HG03521 (cell line): ENCODE results near the gene CA7.
"Not testable (repeated sequence)": the region's sequence is repeated elsewhere in the genome, so short reads cannot be mapped to it uniquely, and the experiment has no call there.

ENCODE experiments used
- ATAC-seq: cut with Tn5 transposase; IDR thresholded peaks from one replicate; pipeline ENCODE4 v1.9.1; 2021; ENCODE audit warnings: mild to moderate bottlenecking, moderate library complexity; ENCODE audit not compliant: unreplicated experiment

CA7 gene

DNA sequence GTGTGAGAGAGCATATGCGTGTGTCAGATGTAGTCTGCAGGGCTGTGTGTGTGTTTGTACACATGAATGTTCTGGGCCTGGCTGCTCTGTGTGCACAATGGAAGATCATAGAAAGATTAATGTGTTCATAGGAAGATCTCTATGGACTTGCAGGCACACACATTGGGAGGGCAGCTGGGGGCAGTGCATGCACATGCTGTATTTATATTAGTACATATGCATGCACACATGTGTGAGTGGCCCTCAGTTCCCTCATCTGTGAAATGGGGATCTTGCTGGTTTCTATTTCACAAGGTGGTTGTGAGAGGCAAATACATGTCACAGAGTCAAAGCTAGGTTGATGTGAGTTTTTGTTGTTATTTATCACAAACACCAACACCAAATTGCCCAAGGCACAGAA lies 2.1 kb downstream of the CA7 start:
- no peak for ATAC-seq

DNA sequence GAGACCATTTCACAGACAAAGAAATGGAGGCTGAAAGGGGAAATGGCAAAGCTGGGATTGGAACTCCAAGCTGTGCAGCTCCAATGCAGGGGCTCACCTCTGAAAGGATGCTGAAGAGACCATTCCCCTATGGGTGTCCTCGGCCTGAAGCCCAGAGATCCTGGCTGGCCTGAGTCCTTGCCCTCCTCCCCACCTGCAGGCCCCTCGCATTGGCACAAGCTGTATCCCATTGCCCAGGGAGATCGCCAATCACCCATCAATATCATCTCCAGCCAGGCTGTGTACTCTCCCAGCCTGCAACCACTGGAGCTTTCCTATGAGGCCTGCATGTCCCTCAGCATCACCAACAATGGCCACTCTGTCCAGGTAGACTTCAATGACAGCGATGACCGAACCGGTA lies 2.6 kb downstream of the CA7 start:
- ATAC-seq, result no peak

DNA sequence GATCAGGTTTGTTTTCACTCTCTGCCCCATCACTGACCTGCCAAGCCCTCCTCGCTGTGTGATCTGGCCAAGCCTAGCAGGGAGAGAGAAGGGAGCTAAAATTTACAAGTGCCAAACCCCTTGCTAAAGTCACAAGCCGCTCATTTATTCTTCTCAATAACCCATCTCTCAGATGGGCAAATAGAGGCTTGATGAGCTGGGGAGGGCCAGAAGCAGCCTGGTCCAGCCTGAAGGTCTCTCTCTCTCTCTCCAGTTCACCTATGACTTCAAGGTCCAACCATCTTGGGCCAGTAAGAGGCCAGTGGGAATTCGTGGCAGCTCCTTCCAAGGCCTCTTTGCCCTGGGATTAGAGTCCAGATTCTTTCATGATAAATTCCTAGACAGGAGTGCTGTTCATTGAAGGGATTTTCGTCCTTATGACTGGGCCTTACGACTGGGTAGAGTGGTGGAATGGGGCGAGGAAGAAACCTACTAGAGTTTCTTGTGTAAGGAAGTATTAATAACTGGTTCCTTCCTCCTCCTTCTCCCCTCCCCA lies 3.4 kb downstream of the CA7 start:
- no peak for ATAC-seq

DNA sequence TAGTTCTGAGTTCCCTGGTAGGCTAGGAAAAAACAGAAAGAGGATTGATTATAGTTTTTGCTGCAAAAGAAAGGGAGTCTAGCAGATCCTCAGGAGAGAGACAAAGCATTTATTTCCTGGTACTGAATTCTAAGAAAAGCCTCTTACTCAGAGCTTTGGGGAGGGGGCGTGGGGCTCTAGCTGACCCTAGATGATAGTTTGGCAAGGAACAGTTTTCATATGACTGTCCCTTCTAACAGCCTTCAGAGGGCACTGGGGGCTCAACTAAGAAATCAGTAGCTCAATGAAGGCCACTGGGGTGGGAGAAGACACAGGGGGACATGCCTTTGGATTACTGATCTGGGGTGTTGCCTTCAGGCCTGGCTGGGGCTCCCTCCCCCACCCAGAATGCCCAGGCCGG lies 4.0 kb downstream of the CA7 start:
- ATAC-seq, result no peak

DNA sequence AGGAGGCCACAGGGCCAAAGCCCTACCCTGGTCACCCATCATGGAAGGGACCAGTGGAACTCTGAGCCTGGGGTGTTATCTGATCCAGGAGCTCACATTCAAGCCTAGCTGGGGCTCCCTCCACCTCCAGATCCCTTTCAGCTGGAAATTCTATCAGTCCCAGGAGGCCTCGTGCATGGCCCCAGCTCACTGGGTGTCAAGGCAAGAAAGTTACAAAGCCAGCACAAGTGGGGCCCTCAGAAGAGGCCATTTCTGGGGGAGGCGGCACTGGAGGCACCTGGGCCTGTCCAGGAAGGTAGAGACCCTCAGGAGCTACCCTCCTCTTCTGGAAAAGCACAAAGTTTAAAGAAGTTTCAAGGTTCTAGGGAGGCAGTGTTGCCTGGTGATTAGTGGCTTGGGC lies 4.8 kb downstream of the CA7 start:
- no peak for ATAC-seq

DNA sequence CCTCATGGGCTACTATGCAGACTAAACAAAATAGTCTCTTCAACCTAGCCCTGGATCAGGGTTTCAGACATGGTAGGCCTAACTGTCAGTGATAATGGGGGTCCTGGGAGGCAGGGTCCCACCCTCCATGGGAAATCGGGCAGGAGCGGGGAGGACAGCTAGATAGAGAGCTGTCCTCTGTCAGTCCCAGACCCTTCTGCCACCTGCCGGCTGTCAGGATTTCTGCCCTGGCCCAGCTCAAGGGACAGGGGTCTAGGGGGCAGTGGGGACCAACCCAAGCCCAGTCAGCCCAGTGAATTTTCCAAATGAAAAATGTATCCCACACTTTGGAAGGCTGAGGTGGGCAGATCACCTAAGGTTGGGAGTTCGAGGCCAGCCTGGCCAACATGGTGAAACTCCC lies 5.3 kb downstream of the CA7 start:
- ATAC-seq, result no peak

DNA sequence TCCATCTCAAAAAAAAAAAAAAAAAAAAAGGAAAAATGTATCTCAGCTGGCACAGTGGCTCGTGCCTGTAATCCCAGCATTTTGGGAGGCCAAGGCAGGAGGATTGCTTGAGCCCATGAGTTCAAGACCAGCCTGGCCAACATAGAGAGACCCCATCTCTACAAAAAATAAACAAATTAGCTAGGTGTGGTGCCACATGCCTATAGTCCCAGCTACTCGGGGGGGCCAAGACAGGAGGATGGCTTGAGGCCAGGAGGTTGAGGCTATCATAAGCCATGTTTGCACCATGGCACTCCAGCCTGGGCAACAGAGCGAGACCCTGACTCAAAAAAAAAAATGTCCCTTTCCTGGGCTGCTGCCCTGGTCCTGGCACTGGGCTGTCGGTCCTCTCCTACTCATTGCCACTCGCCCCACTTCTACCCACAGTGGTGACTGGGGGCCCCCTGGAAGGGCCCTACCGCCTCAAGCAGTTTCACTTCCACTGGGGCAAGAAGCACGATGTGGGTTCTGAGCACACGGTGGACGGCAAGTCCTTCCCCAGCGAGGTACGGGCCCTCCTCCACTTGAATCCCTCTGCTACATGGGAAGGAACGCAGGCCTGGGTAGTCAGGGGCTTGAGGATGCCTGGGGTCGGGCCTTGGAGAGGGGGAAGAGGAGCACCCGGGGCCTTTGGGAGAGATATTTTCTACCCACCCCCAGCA lies 6.1 kb downstream of the CA7 start:
- ATAC-seq, result no peak

DNA sequence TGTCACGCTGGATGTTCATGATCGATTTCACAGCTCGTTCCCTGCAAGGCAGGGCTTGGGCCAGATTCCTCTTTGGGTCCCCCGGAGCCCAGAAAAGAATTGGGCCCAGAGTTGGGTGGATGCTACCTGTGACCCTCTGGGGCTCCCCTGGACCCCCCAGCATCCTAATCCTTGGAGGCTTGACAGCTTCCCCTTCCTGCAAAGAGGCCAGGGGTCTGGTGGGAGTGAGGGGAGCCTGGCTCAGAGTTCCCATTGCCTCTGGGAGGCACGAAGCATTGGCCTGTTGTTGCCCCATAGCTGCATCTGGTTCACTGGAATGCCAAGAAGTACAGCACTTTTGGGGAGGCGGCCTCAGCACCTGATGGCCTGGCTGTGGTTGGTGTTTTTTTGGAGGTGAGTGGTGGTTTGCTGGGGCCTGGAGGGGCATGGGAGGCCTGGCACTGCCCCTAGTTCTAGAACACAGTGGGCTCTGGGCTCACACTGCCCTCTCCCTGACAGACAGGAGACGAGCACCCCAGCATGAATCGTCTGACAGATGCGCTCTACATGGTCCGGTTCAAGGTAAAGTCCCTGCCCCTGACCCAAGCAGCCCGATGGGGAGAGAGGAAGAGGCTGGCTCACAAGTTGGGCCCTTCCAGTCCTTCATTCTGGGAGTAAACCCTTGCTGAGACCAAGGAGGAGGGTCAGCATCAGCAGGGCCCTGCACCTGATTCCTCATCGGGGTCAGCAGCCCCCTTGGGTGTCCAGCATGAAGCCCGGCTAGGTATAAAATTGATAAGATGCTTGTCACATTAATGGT lies 7.2 kb downstream of the CA7 start:
- ATAC-seq, result no peak

DNA sequence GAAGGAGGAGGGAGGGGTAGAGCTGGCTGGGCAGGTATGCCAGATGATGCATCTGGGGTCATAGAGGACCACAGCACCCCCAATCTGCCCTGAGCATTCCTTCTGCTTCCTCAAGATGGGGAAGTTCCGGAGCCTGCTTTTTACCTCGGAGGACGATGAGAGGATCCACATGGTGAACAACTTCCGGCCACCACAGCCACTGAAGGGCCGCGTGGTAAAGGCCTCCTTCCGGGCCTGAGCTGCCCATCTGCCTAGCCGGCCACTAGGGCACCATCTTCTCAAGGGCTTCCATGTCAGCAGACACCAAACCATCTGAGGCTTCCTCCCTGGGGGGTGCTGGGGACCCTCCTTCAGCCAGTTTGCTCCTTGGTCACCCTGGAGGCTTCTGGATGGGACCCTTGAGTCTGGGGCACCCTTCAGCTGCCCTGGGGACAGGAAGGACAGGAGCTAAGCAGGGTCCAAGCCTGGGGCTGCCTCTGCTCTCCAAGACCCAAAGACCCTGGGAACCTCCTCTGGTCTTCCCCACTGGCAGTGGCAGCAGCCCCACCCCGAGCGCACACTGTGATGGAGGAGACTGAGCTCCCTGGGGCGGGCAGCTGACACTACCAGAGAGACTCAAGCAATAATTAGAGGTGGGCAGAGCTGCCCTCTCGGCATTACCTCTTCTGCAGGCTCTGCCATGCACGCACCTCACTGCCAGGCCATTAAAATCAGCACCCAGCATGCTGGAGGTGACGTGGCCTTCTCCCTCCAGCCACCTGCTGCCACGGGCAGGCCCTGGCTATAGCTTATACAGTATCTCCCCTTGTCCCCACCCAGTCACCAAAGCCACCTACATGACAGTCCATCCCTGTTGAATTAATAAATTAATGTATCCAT lies 9.3 kb downstream of the CA7 start:
- no peak for ATAC-seq

DNA sequence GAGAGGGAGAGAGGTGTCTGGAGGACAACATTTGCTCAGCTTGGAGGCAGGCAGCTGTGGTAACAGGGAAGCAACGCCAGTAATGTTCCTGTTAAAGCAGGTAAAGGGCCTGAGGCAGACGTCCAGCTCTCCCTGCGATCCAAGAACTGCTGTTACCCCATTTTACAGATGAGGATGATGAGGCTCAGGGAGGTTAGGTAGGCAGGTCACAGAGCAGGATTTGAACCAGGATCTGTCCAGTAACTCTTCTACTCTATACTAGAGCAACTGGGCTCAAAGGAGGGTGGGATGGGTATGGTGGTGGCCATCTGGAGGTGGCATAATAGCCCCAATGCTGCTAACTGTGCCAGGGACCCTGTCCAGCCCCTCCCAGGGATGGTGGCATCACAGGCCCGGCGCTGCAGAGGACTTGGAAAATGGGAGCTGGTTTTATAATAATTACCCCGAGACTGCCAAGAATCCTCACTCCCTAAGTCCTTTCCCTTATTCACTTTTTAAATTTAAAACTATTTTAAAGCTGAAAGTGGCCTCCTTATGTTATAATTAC lies 12.0 kb downstream of the CA7 start:
- ATAC-seq, result no peak

DNA sequence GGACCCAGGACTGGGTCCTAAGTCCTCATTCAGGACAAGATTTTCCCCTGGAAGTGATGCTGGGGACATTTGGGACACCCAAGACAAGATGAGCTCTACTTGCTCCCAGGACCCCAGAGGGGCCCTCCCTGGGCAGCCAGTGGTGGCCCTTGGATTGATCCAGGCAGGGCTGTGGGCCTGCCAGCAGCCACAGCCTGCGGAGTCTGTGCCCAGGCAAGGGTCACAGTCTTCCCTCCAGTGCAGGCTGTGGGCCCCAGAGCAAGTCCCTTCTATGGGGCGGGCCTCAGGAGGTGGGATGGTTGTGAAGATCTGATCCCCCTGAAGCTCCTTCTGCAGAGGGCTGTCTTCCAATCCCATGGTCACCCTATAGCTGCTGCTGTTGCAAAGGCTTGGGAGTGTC lies 12.6 kb downstream of the CA7 start:
- ATAC-seq, result no peak

DNA sequence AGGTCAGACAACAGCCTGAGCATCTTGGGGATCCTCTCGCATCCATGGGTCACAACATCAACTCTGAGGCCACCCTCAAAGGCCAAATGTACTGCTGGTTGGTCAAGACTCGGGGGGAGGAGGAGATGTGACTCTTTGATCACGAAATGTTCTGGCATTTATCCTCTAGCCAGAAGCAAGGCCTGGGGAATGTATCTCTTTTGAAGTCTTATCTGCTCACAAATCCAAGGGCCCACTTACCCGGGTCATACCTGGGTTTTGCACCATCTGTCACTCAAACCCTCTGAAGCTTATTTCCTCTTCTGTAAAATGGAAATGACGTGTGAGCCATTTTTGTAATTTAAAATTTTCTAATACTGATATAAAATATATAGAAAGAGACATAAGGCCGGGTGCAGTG lies 13.2 kb downstream of the CA7 start:
- ATAC-seq, result no peak

DNA sequence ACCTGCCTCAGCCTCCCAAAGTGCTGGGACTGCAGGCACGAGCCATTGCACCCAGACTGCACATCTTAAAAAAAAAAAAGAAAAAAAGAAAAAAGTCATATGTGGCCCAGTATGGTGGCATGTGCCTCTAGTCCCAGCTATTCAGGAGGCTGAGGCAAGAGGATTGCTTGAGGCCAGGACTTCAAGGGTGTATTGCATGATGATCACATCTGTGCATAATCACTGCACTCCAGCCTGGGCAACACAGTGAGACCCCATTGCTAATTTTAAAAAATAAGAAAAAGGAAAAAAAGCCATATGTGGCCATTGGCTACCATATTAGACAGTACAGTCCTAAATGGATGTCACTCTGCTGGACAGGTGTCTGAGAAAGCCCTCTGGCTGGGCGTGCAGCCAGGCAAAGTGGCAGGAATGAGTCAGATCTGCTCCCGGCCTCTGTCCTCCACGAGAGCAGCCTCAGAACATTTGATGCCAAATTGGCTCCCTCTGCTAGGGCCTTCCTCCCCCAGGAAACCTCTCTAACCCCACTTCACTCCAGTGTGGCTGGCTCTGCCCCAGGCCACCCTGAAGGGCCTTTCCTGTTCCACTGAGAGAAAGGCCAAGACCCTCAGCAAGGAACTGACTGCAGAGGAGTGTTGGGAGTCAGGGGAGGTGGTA lies 14.7 kb downstream of the CA7 start:
- no peak for ATAC-seq

DNA sequence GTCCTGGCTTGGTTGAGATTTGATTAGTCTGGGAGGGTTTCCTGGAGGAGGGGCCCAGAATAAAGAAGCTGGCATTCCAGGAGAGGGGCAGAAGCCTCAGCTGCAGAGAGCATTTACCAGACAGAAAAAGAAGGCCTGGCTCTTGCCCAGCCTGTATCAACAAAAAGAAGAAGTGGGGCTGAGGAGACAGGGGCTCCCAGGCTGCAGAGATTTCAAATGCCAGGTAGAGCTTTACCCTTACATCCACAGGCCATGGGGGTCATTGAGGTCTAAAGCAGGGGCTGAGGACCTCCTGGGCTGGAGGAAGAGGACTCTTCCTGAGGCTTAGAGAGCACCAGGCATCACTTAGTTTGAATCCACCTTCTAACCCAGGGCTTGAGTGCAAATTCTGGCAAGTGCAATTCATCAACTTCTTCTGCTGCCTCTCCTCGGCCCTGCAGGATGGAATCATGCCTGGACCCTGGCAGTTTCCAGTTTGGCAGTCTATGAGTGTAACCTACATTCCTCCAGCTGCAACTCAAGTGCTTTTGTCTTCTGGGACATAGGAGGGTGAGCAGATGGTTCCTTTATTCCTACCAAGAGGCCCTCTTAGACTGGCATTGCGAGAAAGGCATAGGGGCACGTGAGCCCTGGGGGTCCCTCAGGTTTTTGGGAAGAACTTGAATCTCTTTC lies 15.3 kb downstream of the CA7 start:
- ATAC-seq, result no peak

DNA sequence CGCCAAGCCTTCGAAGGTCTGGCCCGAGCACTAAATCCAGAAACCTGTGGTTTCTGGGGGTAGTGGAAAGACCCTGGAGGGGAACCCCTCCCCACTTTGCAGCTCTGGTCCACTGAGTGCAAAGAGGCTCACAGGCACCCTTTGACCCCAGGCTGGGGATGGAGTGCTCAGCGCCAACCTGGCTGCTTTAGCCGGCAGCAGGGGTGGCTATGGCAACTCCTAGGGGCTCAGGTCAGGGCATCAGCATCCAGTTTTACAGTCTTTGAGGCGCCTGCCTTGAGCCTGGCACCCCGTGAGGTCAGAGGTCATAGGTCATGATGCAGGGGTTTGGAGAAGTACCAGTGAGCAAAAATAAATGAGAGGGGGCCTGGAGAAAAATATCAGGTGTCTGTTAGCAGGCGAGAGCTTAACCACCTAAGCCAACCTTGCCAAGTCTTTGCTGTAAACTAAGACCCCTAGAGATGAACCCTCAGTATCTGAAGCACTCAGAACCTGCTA lies 17.9 kb downstream of the CA7 start:
- ATAC-seq, result no peak

DNA sequence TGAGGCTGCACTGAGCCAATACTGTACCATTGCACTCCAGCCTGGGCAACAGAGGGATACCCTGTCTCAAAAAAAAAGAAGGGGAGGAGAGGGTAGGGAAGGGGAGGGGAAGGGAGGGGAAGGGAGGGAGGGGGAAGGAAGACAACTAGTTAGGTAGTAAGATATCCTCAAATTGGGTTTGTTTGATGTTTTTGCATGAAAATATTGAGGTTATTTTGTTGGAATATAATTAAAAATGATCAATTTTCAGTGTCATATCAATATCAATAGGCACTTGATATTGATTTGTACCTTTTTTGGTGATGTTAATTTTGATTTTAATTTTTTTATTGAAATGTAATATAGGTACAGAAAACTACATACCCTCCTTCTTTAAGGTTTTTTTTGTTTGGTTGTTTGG lies 19.5 kb downstream of the CA7 start:
- ATAC-seq, result no peak

DNA sequence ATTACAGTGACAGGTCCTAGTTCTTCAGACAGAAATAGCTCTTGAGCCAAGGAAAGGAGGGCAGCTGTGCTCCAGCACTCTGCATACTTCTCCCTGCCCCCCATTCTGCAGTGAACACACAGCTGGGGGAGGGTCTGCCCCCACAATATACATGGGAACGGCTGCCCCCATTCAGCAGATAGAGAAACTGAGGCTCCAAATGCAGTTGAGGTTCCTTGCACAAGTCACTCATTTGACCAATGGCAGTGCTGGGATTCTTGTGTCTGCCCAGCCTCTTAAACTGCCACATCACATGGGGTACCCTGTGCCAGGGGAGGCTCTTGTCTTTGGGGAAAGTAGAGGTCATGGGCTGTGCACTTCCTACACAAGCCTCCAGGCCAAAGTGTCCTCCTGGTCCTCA lies 25.2 kb downstream of the CA7 start:
- no peak for ATAC-seq

DNA sequence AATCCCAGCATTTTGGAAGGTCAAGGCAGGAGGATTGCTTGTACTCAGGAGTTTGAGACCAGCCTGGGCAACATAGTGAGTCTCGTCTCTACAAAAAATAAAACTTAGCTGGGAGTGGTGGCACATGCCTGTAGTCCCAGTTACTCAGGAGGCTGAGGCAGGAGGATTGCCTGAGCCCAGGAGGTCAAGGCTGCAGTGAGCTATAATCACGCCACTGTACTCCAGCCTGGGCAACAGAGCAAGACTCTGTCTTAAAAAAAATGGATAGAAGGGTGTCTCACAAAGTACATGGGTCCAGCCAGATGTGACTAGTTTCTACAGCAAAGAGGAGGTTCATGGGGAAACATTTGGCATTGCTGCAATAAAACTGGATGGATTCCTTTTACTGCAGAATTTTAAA lies 27.1 kb downstream of the CA7 start:
- not testable (repeated sequence) for ATAC-seq

DNA sequence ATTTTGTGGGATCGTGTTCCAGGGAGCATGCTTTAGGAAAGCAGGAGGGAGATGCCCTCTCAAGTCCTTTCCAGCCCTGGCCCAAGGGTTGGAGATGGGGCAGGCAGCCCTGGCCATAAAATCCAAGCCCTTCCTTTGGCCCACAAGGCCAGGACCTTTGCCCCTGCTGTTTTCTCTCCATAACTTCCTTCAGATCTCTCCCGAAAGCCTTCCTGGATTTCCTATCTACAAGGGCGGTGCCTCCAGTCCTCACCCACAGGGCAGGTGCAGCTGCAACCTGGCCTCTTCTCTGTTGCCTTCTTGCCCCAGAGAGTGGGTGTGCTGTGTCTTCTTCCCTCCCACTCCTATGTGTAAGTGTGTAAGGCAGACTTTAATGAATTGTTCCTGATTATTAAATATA lies 27.6 kb downstream of the CA7 start:
- no peak for ATAC-seq

DNA sequence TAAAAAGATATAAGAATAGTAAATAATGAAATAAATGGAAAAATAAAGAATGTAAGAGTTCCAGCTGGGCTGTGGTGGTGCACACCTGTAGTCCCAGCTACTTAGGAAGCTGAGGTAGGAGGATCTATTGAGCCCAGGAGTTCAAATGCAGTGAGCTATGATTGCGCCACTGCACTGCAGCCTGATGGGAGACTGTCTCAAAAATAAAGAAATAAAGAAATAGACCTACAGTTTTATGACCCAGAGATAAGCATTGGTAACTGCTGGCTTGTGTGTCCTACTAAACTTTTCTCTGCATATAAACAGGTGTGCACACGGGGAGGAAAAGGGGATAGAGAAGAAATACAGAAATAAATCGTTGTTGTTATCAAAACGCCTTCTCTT lies 28.3 kb downstream of the CA7 start:
- no peak for ATAC-seq
